Neural progenitor cell (in vitro differentiated cells): ENCODE measurements around the gene CSNK1G1.

ENCODE experiments used
- CTCF ChIP-seq: fragments of 200-600 bp; sonication (generic); IDR thresholded peaks from 2 replicates; pipeline ENCODE4 v1.5.1; 2017; ENCODE audit warnings: antibody characterized with exemption, mild to moderate bottlenecking
- EZH2phosphoT487 ChIP-seq: fragments of 200-600 bp; sonication (generic); IDR thresholded peaks from 2 replicates; pipeline ENCODE4 v1.6.1; 2017; ENCODE audit warnings: antibody characterized with exemption

- no peak for TF ChIP-seq CTCF
- TF ChIP-seq EZH2phosphoT487, result no peak
Measured at GRCh38 chr15:64396789-64397188, 40.8 kb upstream of the CSNK1G1 start.
